ENCODE data around the gene CCDC3.

DNA sequence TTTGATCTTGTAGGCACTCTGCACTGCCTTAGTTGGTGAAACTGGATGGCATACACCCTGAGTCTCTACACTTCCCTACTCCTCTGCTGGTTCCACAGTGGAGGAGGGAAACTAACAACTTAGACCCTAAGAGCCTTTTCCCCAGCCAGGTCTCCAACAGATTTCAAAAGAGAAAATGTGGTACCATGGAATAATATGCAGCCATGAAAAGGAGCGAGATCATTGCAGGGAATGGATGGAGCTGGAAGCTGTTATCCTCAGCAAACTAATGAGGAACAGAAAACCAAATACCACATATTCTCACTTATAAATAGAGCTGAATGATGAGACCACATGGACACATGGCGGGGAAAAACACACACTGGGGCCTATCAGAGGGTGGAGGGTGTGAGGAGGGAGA is 36.3 kb upstream of the CCDC3 start:
- TF ChIP-seq CTCF (IDR thresholded peaks at IDR 0.05; ENCODE audit: low read depth, low read length, missing input control) (no peak), ATF3 (IDR thresholded peaks at IDR 0.05) (no peak), JUND (IDR thresholded peaks at IDR 0.05) (no peak)

Measured in liver (tissue), 3 donors.